Panc1 (cell line): ENCODE results near the gene SKI. TPM values are rescaled to one million over a fixed set of nuclear protein-coding genes. Genes with fewer than 3 reads are reported as not detected.

Source experiments
- ATAC-seq: fragments of 200-7000 bp; cut with Tn5 transposase; 2 replicates; pipeline ENCODE4 v1.9.1; 2020; ENCODE audit warnings: mild to moderate bottlenecking, moderate library complexity
- BruUV-seq: library from RNA; stranded (reverse); fragments of 400-500 nt; replicated peaks from 2 replicates; lab custom pipeline; 2021; lab: Mats Ljungman, UMichigan
- CTCF ChIA-PET: fragments of 300-600 bp; sonication (Branson Sonifier 250); formaldehyde crosslinking; loops from one replicate; lab custom pipeline; 2022; ENCODE audit warnings: antibody characterized with exemption; lab: Charles Lee
- POLR2A ChIA-PET: fragments of 300-600 bp; sonication (Branson Sonifier 250); formaldehyde crosslinking; loops from one replicate; lab custom pipeline; 2022; ENCODE audit warnings: antibody characterized with exemption; lab: Charles Lee
- DNase-seq: peaks from one replicate; pipeline ENCODE4 v3.0.0-alpha.2; 2010; ENCODE audit warnings: low read depth, low spot score
- H3K27ac ChIP-seq: 2 replicates; pipeline ENCODE4 v1.5.1; 2011; ENCODE audit warnings: mild to moderate bottlenecking, low read length, inconsistent platforms
- H3K27me3 ChIP-seq: fragments of 200-500 bp; sonication (Bioruptor generic); 2 replicates; pipeline ENCODE4 v1.6.0; 2014; ENCODE audit warnings: low read length, inconsistent platforms; ENCODE audit not compliant: control insufficient read depth, insufficient read depth
- H3K36me3 ChIP-seq: fragments of 200-500 bp; sonication (Bioruptor generic); 2 replicates; pipeline ENCODE4 v1.5.1; 2014; ENCODE audit warnings: inconsistent platforms, mild to moderate bottlenecking, low read length, moderate library complexity; ENCODE audit not compliant: control insufficient read depth, insufficient read depth
- H3K4me1 ChIP-seq: 2 replicates; pipeline ENCODE4 v1.5.1; 2011; ENCODE audit warnings: inconsistent platforms, mild to moderate bottlenecking, low read length, moderate library complexity; ENCODE audit not compliant: control insufficient read depth, insufficient read depth
- H3K4me3 ChIP-seq, 2 experiments: 2 replicates each; pipeline ENCODE4 v1.5.1; 2011 to 2012; ENCODE audit warnings: low read depth in 2 of 2, low read length in 2 of 2, mild to moderate bottlenecking in 2 of 2, inconsistent platforms in 1 of 2, moderate library complexity in 1 of 2
- H3K9me3 ChIP-seq: fragments of 200-500 bp; sonication (Bioruptor generic); 2 replicates; pipeline ENCODE4 v1.5.1; 2014; ENCODE audit warnings: low read depth, mild to moderate bottlenecking, inconsistent platforms, low read length, moderate library complexity; ENCODE audit not compliant: control insufficient read depth, insufficient read depth
- CTCF ChIP-seq: fragments of 450-650 bp; IDR thresholded peaks from 2 replicates; pipeline ENCODE4 v1.5.1; 2017; ENCODE audit warnings: mild to moderate bottlenecking
- POLR2AphosphoS5 ChIP-seq: IDR thresholded peaks from 2 replicates; pipeline ENCODE4 v1.6.1; 2012; ENCODE audit warnings: mild to moderate bottlenecking, low read depth, low read length, moderate library complexity
- REST ChIP-seq, 2 experiments: IDR thresholded peaks; 2 replicates each; pipeline ENCODE4 v1.6.1; 2011 to 2012; ENCODE audit warnings: low read depth in 2 of 2, control low read depth in 1 of 2, low read length in 1 of 2, mild to moderate bottlenecking in 1 of 2, moderate library complexity in 1 of 2; ENCODE audit not compliant: insufficient read depth in 1 of 2
- SIN3A ChIP-seq: IDR thresholded peaks from 2 replicates; pipeline ENCODE4 v1.6.1; 2012; ENCODE audit warnings: low read depth, mild to moderate bottlenecking, low read length, moderate library complexity, borderline replicate concordance; ENCODE audit not compliant: insufficient read depth
- TCF7L2 ChIP-seq: IDR thresholded peaks from 2 replicates; pipeline ENCODE4 v1.6.1; 2011; ENCODE audit warnings: mild to moderate bottlenecking, low read depth, low read length, inconsistent platforms
- in situ Hi-C: cut with HindIII; loops from 2 replicates; pipeline ENCODE4 v1.10.0; 2016; ENCODE audit warnings: low sequenced_read_pairs, low pct_unique_long_range_greater_than_20kb
- intact Hi-C: fragments of 100-400 bp; cut with micrococcal nuclease; formaldehyde crosslinking; loops from one replicate; pipeline ENCODE4 v1.10.0; 2022; ENCODE audit not compliant: unreplicated experiment
- total RNA-seq: library from RNA; stranded (reverse); gene quantifications from one replicate; pipeline ENCODE4 v1.2.1, GENCODE V29; 2021; ENCODE audit not compliant: unreplicated experiment

The SKI gene
- total RNA-seq, 1 experiment from 2014 or later, result 63.2 TPM

- Histone ChIP-seq H3K4me3 (no peak overlapping the region), H3K27me3 (no peaks in the 10 kb centered on the region), H3K4me1 (peaks cover 12% of the 10 kb centered on the region), H3K27ac (no peak overlapping the region), H3K9me3 (no peaks in the 10 kb centered on the region), H3K36me3 (no peaks in the 10 kb centered on the region)
- ATAC-seq (peak; percentile 15), DNase-seq (no peak)
- POLR2A ChIA-PET, result no interaction called here
- intact Hi-C loops (no loop called here), in situ Hi-C loops (no loop called here)
- CTCF ChIA-PET, result no interaction called here
- TF ChIP-seq CTCF, result no peak
- no peak for TF ChIP-seq REST (IDR thresholded peaks at IDR 0.05; ENCODE audit: insufficient read depth in 1 of 2, low read depth in 2 of 2, low read length in 1 of 2)
- no peak for TF ChIP-seq POLR2AphosphoS5
- no peak for TF ChIP-seq TCF7L2
- no peak for TF ChIP-seq SIN3A
- no TSS peak for BruUV-seq
Measured at GRCh38 chr1:2320760-2321667, 92.9 kb downstream of the SKI start.

- BruUV-seq, result no TSS peak
- ChIA-PET POLR2A (no interaction called here), CTCF (no interaction called here)
- Histone ChIP-seq H3K9me3 (no peaks in the 10 kb centered on the region), H3K27me3 (no peaks in the 10 kb centered on the region), H3K4me1 (peaks cover under 1% of the 10 kb centered on the region), H3K36me3 (no peaks in the 10 kb centered on the region), H3K4me3 (no peak overlapping the region), H3K27ac (no peak overlapping the region)
- ATAC-seq (no peak), DNase-seq (no peak)
- intact Hi-C loops, result no loop called here
- in situ Hi-C loops, result no loop called here
- TF ChIP-seq CTCF, result no peak
- TF ChIP-seq REST (IDR thresholded peaks at IDR 0.05; ENCODE audit: insufficient read depth in 1 of 2, low read depth in 2 of 2, low read length in 1 of 2), result no peak
- no peak for TF ChIP-seq SIN3A
- no peak for TF ChIP-seq TCF7L2
- no peak for TF ChIP-seq POLR2AphosphoS5
Measured at GRCh38 chr1:2322065-2322571, 94.0 kb downstream of the SKI start.
